HEK293 (cell line): ENCODE measurements around the gene CSPG4.

Source experiments
- CTCF ChIA-PET: fragments of 350-600 bp; formaldehyde crosslinking; extraction: SDS; loops from one replicate; lab custom pipeline; 2021; ENCODE audit warnings: antibody characterized with exemption; lab: Yijun Ruan, JAX
- POLR2A ChIA-PET: fragments of 300-600 bp; formaldehyde crosslinking; extraction: SDS; loops from one replicate; lab custom pipeline; 2020; ENCODE audit warnings: antibody characterized with exemption, inconsistent platforms; lab: Yijun Ruan, JAX
- H3K27ac ChIP-seq: fragments of 200-500 bp; sonication (Bioruptor generic); 2 replicates; pipeline ENCODE4 v1.5.1; 2014; ENCODE audit warnings: low read depth, low read length, control low read depth, inconsistent platforms; ENCODE audit errors: extremely low read depth
- H3K36me3 ChIP-seq, 2 experiments: fragments of 200-500 bp in 1 of 2; sonication (Bioruptor generic) in 1 of 2; 1 replicate in 1 of 2; 2 replicates in 1 of 2; pipeline ENCODE4 v1.5.1; 2014 to 2017; ENCODE audit warnings: inconsistent platforms in 2 of 2, low read length in 2 of 2; ENCODE audit not compliant: control insufficient read depth in 2 of 2, insufficient read depth in 1 of 2
- H3K4me1 ChIP-seq: fragments of 200-500 bp; sonication (Bioruptor generic); 2 replicates; pipeline ENCODE4 v1.5.1; 2014; ENCODE audit warnings: mild to moderate bottlenecking, low read length, inconsistent platforms; ENCODE audit not compliant: control insufficient read depth, insufficient read depth
- H3K4me3 ChIP-seq: 2 replicates; pipeline ENCODE4 v1.5.1; 2011; ENCODE audit warnings: low read depth, mild to moderate bottlenecking, control low read depth, low read length, moderate library complexity
- H3K9me3 ChIP-seq: fragments of 200-500 bp; sonication (Bioruptor generic); 2 replicates; pipeline ENCODE4 v1.5.1; 2014; ENCODE audit warnings: low read depth, low read length, inconsistent platforms; ENCODE audit not compliant: control insufficient read depth, insufficient read depth
- KLF1 ChIP-seq: fragments of 450-650 bp; formaldehyde crosslinking; IDR thresholded peaks from 2 replicates; pipeline ENCODE4 v1.5.1; 2016; ENCODE audit warnings: missing biosample characterization, missing genetic modification characterization
- KLF17 ChIP-seq: fragments of 450-650 bp; formaldehyde crosslinking; IDR thresholded peaks from 2 replicates; pipeline ENCODE4 v1.5.1; 2016; ENCODE audit warnings: missing biosample characterization, missing genetic modification characterization
- SCRT2 ChIP-seq: fragments of 450-650 bp; formaldehyde crosslinking; IDR thresholded peaks from 2 replicates; pipeline ENCODE4 v1.5.1; 2016; ENCODE audit warnings: missing biosample characterization, missing genetic modification characterization
- SP2 ChIP-seq: fragments of 450-650 bp; formaldehyde crosslinking; IDR thresholded peaks from 2 replicates; pipeline ENCODE4 v1.5.1; 2016; ENCODE audit warnings: missing biosample characterization, missing genetic modification characterization
- SP3 ChIP-seq: fragments of 450-650 bp; formaldehyde crosslinking; IDR thresholded peaks from 2 replicates; pipeline ENCODE4 v1.5.1; 2016; ENCODE audit warnings: missing biosample characterization, missing genetic modification characterization
- SP7 ChIP-seq: fragments of 450-650 bp; formaldehyde crosslinking; IDR thresholded peaks from 2 replicates; pipeline ENCODE4 v1.5.1; 2016; ENCODE audit warnings: missing biosample characterization, missing genetic modification characterization
- YY2 ChIP-seq: fragments of 450-650 bp; formaldehyde crosslinking; IDR thresholded peaks from 2 replicates; pipeline ENCODE4 v1.5.1; 2016; ENCODE audit warnings: missing biosample characterization, missing genetic modification characterization
- ZBTB20 ChIP-seq: fragments of 450-650 bp; formaldehyde crosslinking; IDR thresholded peaks from 2 replicates; pipeline ENCODE4 v1.5.1; 2016; ENCODE audit warnings: missing biosample characterization, missing genetic modification characterization
- ZEB2 ChIP-seq: fragments of 450-650 bp; formaldehyde crosslinking; IDR thresholded peaks from 2 replicates; pipeline ENCODE4 v1.5.1; 2016; ENCODE audit warnings: missing biosample characterization, missing genetic modification characterization
- ZNF16 ChIP-seq: fragments of 450-650 bp; formaldehyde crosslinking; IDR thresholded peaks from 2 replicates; pipeline ENCODE4 v1.5.1; 2016; ENCODE audit warnings: low read depth, missing biosample characterization, missing genetic modification characterization
- ZNF324 ChIP-seq: fragments of 450-650 bp; formaldehyde crosslinking; IDR thresholded peaks from 2 replicates; pipeline ENCODE4 v1.5.1; 2016; ENCODE audit warnings: missing biosample characterization, missing genetic modification characterization
- ZNF341 ChIP-seq: fragments of 450-650 bp; formaldehyde crosslinking; IDR thresholded peaks from 2 replicates; pipeline ENCODE4; 2016; ENCODE audit warnings: low read depth, missing biosample characterization, missing genetic modification characterization
- ZNF37A ChIP-seq: fragments of 450-650 bp; IDR thresholded peaks from 2 replicates; pipeline ENCODE4 v1.5.1; 2018; ENCODE audit warnings: missing biosample characterization, missing genetic modification characterization
- ZNF391 ChIP-seq: fragments of 450-650 bp; formaldehyde crosslinking; IDR thresholded peaks from 2 replicates; pipeline ENCODE4 v1.5.1; 2016; ENCODE audit warnings: low read depth, missing biosample characterization, missing genetic modification characterization, borderline replicate concordance
- ZNF510 ChIP-seq: fragments of 450-650 bp; formaldehyde crosslinking; IDR thresholded peaks from 2 replicates; pipeline ENCODE4 v1.5.1; 2018; ENCODE audit warnings: mild to moderate bottlenecking, missing genetic modification characterization, missing biosample characterization; ENCODE audit not compliant: insufficient replicate concordance
- ZNF518A ChIP-seq: fragments of 450-650 bp; formaldehyde crosslinking; conservative IDR thresholded peaks from 2 replicates; pipeline ENCODE4 v1.5.1; 2016; ENCODE audit warnings: low read depth, missing biosample characterization, missing genetic modification characterization
- ZNF639 ChIP-seq: fragments of 450-650 bp; formaldehyde crosslinking; IDR thresholded peaks from 2 replicates; pipeline ENCODE4 v1.5.1; 2016; ENCODE audit warnings: missing biosample characterization, missing genetic modification characterization
- ZNF660 ChIP-seq: fragments of 450-650 bp; IDR thresholded peaks from 2 replicates; pipeline ENCODE4 v1.5.1; 2018; ENCODE audit warnings: missing biosample characterization, mild to moderate bottlenecking, missing genetic modification characterization
- ZNF677 ChIP-seq: fragments of 450-650 bp; IDR thresholded peaks from 2 replicates; pipeline ENCODE4 v1.5.0; 2018; ENCODE audit warnings: missing biosample characterization, mild to moderate bottlenecking, missing genetic modification characterization, moderate library complexity
- ZNF707 ChIP-seq: fragments of 450-650 bp; formaldehyde crosslinking; IDR thresholded peaks from 2 replicates; pipeline ENCODE4 v1.5.1; 2016; ENCODE audit warnings: missing biosample characterization, missing genetic modification characterization
- ZSCAN23 ChIP-seq: fragments of 450-650 bp; formaldehyde crosslinking; IDR thresholded peaks from 2 replicates; pipeline ENCODE4 v1.5.1; 2016; ENCODE audit warnings: missing biosample characterization, missing genetic modification characterization
- ZSCAN30 ChIP-seq: fragments of 450-650 bp; IDR thresholded peaks from 2 replicates; pipeline ENCODE4 v1.5.1; 2018; ENCODE audit warnings: missing biosample characterization, mild to moderate bottlenecking, missing genetic modification characterization, moderate library complexity
- TF ChIP-seq, protein P1 (sequence below): fragments of 450-650 bp; formaldehyde crosslinking; conservative IDR thresholded peaks from 2 replicates; pipeline ENCODE4 v1.5.1; 2016; ENCODE audit warnings: low read depth, missing biosample characterization, missing genetic modification characterization
- TF ChIP-seq, protein P2 (sequence below): fragments of 450-650 bp; formaldehyde crosslinking; optimal IDR thresholded peaks from 2 replicates; pipeline ENCODE3; 2016; ENCODE audit warnings: missing biosample characterization, mild to moderate bottlenecking, missing genetic modification characterization

The CSPG4 gene

DNA sequence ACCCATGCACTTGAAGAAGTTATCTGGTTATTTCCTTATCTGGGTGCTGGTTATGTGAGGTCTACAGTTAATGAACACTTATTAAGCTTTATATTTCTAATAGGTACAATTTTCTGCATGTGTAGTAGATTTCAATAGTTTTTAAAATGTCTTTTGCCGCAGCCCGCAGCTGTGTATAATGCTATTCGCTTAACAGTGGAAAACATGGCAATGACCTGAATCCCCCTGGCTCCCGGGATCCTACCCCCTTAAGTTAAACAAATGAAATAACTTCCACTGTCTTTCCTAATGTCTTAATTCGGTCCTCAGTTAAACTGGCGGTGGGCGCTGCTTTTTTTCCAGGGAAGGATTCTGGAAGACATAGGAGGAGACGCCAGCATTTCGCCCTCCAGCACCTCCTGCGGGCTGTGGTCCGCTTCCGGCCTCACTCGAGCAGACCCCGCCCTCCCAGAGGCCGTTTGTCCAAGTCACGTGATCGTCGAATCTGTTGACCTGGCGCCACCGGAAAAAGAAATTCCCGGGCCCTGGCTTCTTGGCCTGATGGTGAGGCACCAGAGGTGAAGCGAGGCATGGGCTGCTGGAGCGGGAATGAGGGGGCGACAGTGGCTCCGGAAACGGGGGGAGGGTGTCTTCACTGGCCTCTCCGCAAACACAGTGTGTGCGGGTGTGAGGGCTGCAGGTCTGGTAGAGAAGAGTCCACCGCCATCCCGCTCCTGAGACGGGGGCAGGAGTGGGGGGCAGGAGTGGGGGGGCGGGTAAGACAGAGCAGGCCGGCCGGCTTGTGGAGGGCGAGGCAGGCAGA, 45.6 kb upstream of the CSPG4 start:
- ChIA-PET CTCF (interaction anchor here (0.6 to 1.4 kb wide), 5 partner anchors 9 to 163 kb away, joined by 3 to 6 read pairs (median 3); no protein-coding TSS in a partner anchor), POLR2A (interaction anchor here (0.7 to 0.8 kb wide), 2 partner anchors 20 kb away, joined by 3 read pairs; no protein-coding TSS in a partner anchor)
- H3K4me1 ChIP-seq: peaks cover 2% of the 10 kb centered on the region; the same call in 1 of the 2 replicates
- no peaks in the 10 kb centered on the region for H3K9me3 ChIP-seq
- H3K36me3 ChIP-seq: no peaks in the 10 kb centered on the region
- peak overlapping the region; percentile 60 for H3K4me3 ChIP-seq
- H3K27ac ChIP-seq: peak overlapping the region; percentile 38; the same call in 1 of the 2 replicates
- TF ChIP-seq ZNF510 (tag by site-specific recombination) (no peak), ZNF324 (peak; percentile 30; the same call in 1 of the 2 replicates), SP2 (peak; percentile 60), KLF1 (tag by site-specific recombination) (no peak), ZNF391 (tag by site-specific recombination) (peak; percentile 73; the same call in 1 of the 2 replicates), SP3 (tag by site-specific recombination) (peak; percentile 55), ZBTB20 (tag by site-specific recombination) (peak; percentile 92), ZEB2 (tag by site-specific recombination) (peak; percentile 51), YY2 (no peak), ZNF37A (tag by site-specific recombination) (no peak), SCRT2 (peak; percentile 28; the same call in 1 of the 2 replicates), ZSCAN30 (tag by site-specific recombination) (peak; percentile 37; the same call in 1 of the 2 replicates), KLF17 (tag by site-specific recombination) (peak; percentile 69), ZNF518A (peak; percentile 76), ZNF660 (tag by site-specific recombination) (no peak), ZNF16 (tag by site-specific recombination) (no peak), SP7 (tag by site-specific recombination) (peak; percentile 66), ZNF707 (tag by site-specific recombination) (no peak), ZNF677 (tag by site-specific recombination) (no peak), ZSCAN23 (tag by site-specific recombination) (no peak; the same call in 1 of the 2 replicates), ZNF639 (tag by site-specific recombination) (0 out of 2 replicates have a peak, but pooled peaks have one; percentile 29), ZNF341 (tag by site-specific recombination) (0 out of 2 replicates have a peak, but pooled peaks have one; percentile 38)
- TF ChIP-seq, protein P1, sequence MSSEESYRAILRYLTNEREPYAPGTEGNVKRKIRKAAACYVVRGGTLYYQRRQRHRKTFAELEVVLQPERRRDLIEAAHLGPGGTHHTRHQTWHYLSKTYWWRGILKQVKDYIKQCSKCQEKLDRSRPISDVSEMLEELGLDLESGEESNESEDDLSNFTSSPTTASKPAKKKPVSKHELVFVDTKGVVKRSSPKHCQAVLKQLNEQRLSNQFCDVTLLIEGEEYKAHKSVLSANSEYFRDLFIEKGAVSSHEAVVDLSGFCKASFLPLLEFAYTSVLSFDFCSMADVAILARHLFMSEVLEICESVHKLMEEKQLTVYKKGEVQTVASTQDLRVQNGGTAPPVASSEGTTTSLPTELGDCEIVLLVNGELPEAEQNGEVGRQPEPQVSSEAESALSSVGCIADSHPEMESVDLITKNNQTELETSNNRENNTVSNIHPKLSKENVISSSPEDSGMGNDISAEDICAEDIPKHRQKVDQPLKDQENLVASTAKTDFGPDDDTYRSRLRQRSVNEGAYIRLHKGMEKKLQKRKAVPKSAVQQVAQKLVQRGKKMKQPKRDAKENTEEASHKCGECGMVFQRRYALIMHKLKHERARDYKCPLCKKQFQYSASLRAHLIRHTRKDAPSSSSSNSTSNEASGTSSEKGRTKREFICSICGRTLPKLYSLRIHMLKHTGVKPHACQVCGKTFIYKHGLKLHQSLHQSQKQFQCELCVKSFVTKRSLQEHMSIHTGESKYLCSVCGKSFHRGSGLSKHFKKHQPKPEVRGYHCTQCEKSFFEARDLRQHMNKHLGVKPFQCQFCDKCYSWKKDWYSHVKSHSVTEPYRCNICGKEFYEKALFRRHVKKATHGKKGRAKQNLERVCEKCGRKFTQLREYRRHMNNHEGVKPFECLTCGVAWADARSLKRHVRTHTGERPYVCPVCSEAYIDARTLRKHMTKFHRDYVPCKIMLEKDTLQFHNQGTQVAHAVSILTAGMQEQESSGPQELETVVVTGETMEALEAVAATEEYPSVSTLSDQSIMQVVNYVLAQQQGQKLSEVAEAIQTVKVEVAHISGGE: peak; percentile 79
- TF ChIP-seq, protein P2, sequence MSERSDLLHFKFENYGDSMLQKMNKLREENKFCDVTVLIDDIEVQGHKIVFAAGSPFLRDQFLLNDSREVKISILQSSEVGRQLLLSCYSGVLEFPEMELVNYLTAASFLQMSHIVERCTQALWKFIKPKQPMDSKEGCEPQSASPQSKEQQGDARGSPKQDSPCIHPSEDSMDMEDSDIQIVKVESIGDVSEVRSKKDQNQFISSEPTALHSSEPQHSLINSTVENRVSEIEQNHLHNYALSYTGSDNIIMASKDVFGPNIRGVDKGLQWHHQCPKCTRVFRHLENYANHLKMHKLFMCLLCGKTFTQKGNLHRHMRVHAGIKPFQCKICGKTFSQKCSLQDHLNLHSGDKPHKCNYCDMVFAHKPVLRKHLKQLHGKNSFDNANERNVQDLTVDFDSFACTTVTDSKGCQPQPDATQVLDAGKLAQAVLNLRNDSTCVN (tag by site-specific recombination): peak; percentile 17
